DND-41 (cell line): ENCODE results near the gene ABHD17B.

Source experiments
- ATAC-seq: fragments of 200-7000 bp; cut with Tn5 transposase; 3 replicates; pipeline ENCODE4 v1.9.1; 2021; ENCODE audit warnings: low read depth; ENCODE audit not compliant: insufficient read depth
- DNase-seq: peaks from one replicate; pipeline ENCODE4 v3.0.0-alpha.2; 2020
- H2AFZ ChIP-seq: 2 replicates; pipeline ENCODE4 v1.6.0; 2012; ENCODE audit warnings: low read depth, low read length
- H3K27ac ChIP-seq: 2 replicates; pipeline ENCODE4 v1.5.1; 2012; ENCODE audit warnings: low read length, inconsistent platforms
- H3K27me3 ChIP-seq: fragments of 200-600 bp; sonication (generic); 2 replicates; pipeline ENCODE4 v1.6.0; 2012; ENCODE audit warnings: low read length, mild to moderate bottlenecking, inconsistent platforms; ENCODE audit not compliant: insufficient read depth, poor library complexity
- H3K36me3 ChIP-seq: 2 replicates; pipeline ENCODE4 v1.5.1; 2012; ENCODE audit warnings: low read length, inconsistent platforms; ENCODE audit not compliant: insufficient read depth
- H3K4me1 ChIP-seq: 2 replicates; pipeline ENCODE4 v1.5.1; 2012; ENCODE audit warnings: mild to moderate bottlenecking, low read length; ENCODE audit not compliant: insufficient read depth
- H3K4me2 ChIP-seq: 2 replicates; pipeline ENCODE4 v1.6.0; 2012; ENCODE audit warnings: mild to moderate bottlenecking, moderate library complexity, low read length, inconsistent platforms; ENCODE audit not compliant: insufficient read depth
- H3K4me3 ChIP-seq, 2 experiments: fragments of 200-600 bp in 1 of 2; shearing (Covaris generic) in 1 of 2; 2 replicates each; pipeline ENCODE4 v1.5.1; 2012 to 2016; ENCODE audit warnings: inconsistent platforms in 2 of 2, low read length in 2 of 2, mild to moderate bottlenecking in 2 of 2, low read depth in 1 of 2, moderate library complexity in 1 of 2
- H3K79me2 ChIP-seq: 2 replicates; pipeline ENCODE4 v1.6.0; 2012; ENCODE audit warnings: low read length, inconsistent platforms; ENCODE audit not compliant: insufficient read depth
- H3K9ac ChIP-seq: 2 replicates; pipeline ENCODE4 v1.6.0; 2012; ENCODE audit warnings: low read depth, mild to moderate bottlenecking, inconsistent platforms, low read length, moderate library complexity
- H3K9me3 ChIP-seq: 2 replicates; pipeline ENCODE4 v1.5.1; 2012; ENCODE audit warnings: low read length, moderate library complexity, mild to moderate bottlenecking, inconsistent platforms; ENCODE audit not compliant: insufficient read depth, severe bottlenecking
- H4K20me1 ChIP-seq: 2 replicates; pipeline ENCODE4 v1.6.0; 2012; ENCODE audit warnings: low read length; ENCODE audit not compliant: insufficient read depth
- CTCF ChIP-seq: IDR thresholded peaks from 2 replicates; pipeline ENCODE4 v1.5.1; 2012; ENCODE audit warnings: borderline replicate concordance, low read length, moderate library complexity, mild to moderate bottlenecking; ENCODE audit not compliant: poor library complexity, severe bottlenecking; ENCODE audit errors: extremely low read depth
- EZH2 ChIP-seq: IDR thresholded peaks from 3 replicates; pipeline ENCODE4 v1.6.1; 2012; ENCODE audit warnings: borderline replicate concordance, low read depth, mild to moderate bottlenecking, moderate library complexity, low read length, inconsistent platforms; ENCODE audit not compliant: severe bottlenecking

The ABHD17B gene

DNA sequence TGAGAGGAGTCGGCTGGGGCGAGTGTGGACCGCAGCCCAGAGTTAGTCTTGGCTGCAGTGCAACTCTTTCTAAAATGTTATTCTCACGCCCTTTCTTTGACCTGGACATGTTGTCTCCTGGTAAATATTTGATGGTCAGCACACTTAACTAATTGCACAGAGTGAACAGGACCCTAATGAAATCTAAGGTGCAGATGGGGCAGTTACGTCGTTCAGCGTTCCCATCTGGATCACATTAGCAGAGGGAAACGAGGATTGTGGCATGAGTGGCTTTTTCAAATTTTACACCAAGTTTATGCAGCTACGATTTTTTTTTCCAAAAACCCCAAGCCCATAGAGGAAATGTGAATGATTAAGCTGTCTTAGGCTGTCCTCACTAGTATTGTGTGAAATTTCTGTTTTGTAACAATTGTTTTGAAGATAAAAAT is 929 bp upstream of the ABHD17B start:
- Histone ChIP-seq H3K4me2 (peak overlapping the region; percentile 85), H2AFZ (peak overlapping the region; percentile 82), H3K36me3 (peaks cover 5% of the 10 kb centered on the region; the same call in 1 of the 2 replicates), H3K4me3 (peak overlapping the region; percentile 66 to 86), H3K27me3 (no peaks in the 10 kb centered on the region), H3K79me2 (peaks cover 96% of the 10 kb centered on the region), H3K27ac (peak overlapping the region; percentile 88), H4K20me1 (peaks cover 26% of the 10 kb centered on the region; the same call in 1 of the 2 replicates), H3K4me1 (peaks cover 49% of the 10 kb centered on the region), H3K9ac (peak overlapping the region; percentile 85), H3K9me3 (no peaks in the 10 kb centered on the region)
- DNase-seq (no peak), ATAC-seq (no peak)
- TF ChIP-seq EZH2, result no peak

- TF ChIP-seq EZH2 (no peak), CTCF (no peak)
These were observed 338 bp downstream of the ABHD17B start for GRCh38 chr9:71910650-71911060.

GRCh38 chr9:71909887-71910649 is 925 bp downstream of the ABHD17B start:
- peak overlapping the region; percentile 24 for H2AFZ ChIP-seq
- peak overlapping the region; percentile 67 for H3K4me2 ChIP-seq
- no peaks in the 10 kb centered on the region for H3K9me3 ChIP-seq
- peak overlapping the region; percentile 85 for H3K9ac ChIP-seq
- peaks cover 22% of the 10 kb centered on the region for H3K36me3 ChIP-seq
- peaks cover 40% of the 10 kb centered on the region; the same call in 1 of the 2 replicates for H4K20me1 ChIP-seq
- no peaks in the 10 kb centered on the region for H3K27me3 ChIP-seq
- no peak for TF ChIP-seq EZH2
- peak; percentile 2 for TF ChIP-seq CTCF
- H3K4me1 ChIP-seq, result peaks cover 67% of the 10 kb centered on the region
- DNase-seq (peak; percentile 65), ATAC-seq (peak; percentile 5; the same call in 1 of the 3 replicates)
- peak overlapping the region; percentile 65 to 86 for H3K4me3 ChIP-seq
- H3K27ac ChIP-seq, result peak overlapping the region; percentile 92
- peaks cover 96% of the 10 kb centered on the region for H3K79me2 ChIP-seq

More at GRCh38 chr9:71910650-71911060, 338 bp downstream of the ABHD17B start:
- Histone ChIP-seq H2AFZ (peak overlapping the region; percentile 12; the same call in 1 of the 2 replicates), H3K9me3 (no peaks in the 10 kb centered on the region), H3K4me3 (peak overlapping the region; percentile 65 to 86), H3K4me1 (peaks cover 61% of the 10 kb centered on the region), H3K4me2 (peak overlapping the region; percentile 67), H3K27me3 (no peaks in the 10 kb centered on the region), H3K9ac (peak overlapping the region; percentile 85), H3K27ac (peak overlapping the region; percentile 92), H3K36me3 (peaks cover 18% of the 10 kb centered on the region), H3K79me2 (peaks cover 96% of the 10 kb centered on the region), H4K20me1 (peaks cover 37% of the 10 kb centered on the region; the same call in 1 of the 2 replicates)
- ATAC-seq (peak; percentile 4), DNase-seq (no peak)

DNA sequence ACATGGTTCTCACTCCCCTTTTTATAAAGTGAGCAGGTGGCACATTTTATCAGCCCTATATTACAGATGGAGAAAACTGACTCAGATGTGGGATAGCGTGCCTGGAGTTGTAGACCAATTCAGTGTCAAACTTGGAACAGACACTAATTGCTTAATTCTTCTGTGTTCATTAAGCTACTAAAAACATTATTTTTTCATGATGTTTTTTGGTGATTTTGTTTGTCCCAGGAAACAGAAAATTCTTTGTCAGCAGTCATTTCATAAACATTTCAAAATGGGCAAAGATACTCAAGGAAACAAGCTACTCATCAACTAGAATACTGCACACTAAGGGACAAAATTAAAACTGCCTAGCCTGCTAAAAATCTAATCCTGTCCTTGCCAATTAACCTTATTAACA is 2.2 kb downstream of the ABHD17B start:
- Histone ChIP-seq H2AFZ (no peak overlapping the region), H3K27me3 (no peaks in the 10 kb centered on the region), H3K9ac (peak overlapping the region; percentile 85), H4K20me1 (peaks cover 40% of the 10 kb centered on the region; the same call in 1 of the 2 replicates), H3K9me3 (no peaks in the 10 kb centered on the region), H3K4me3 (peak overlapping the region; percentile 65 to 86), H3K36me3 (peaks cover 22% of the 10 kb centered on the region), H3K27ac (peak overlapping the region; percentile 92), H3K79me2 (peaks cover 96% of the 10 kb centered on the region), H3K4me2 (peak overlapping the region; percentile 67), H3K4me1 (peaks cover 71% of the 10 kb centered on the region)
- no peak for TF ChIP-seq EZH2
- TF ChIP-seq CTCF, result no peak
- ATAC-seq (no peak), DNase-seq (no peak)
